GM13976 (cell line): ENCODE data around the gene ZNF521.

ENCODE experiments used
- DNase-seq: peaks from one replicate; pipeline ENCODE4 v3.0.0; 2012; ENCODE audit warnings: low spot score
- CTCF ChIP-seq: IDR thresholded peaks from 2 replicates; pipeline ENCODE4 v1.5.1; 2012; ENCODE audit warnings: borderline replicate concordance, mild to moderate bottlenecking; ENCODE audit not compliant: insufficient read depth; ENCODE audit errors: extremely low read depth, missing control alignments, control extremely low read depth
- in situ Hi-C: fragments of 300-500 bp; cut with MboI; formaldehyde crosslinking; loops from one replicate; pipeline ENCODE4 v1.12.0; 2022; ENCODE audit warnings: low sequenced_read_pairs, mixed read lengths, inconsistent platforms; ENCODE audit not compliant: unreplicated experiment

ZNF521 gene

GRCh38 chr18:25351777-25352628, at the start of gene ZNF521:
Gene ZNF521, minus strand, starts transcription at chr18:25352166. Its CDS starts 1,220 bp downstream, at chr18:25350946.
- DNase-seq = peak; percentile 78
- TF ChIP-seq CTCF = no peak
- in situ Hi-C loops = no loop called here

- no peak for TF ChIP-seq CTCF
- DNase-seq = no peak
- in situ Hi-C loops = no loop called here
Observed at GRCh38 chr18:25399554-25399953, 47.6 kb upstream of the ZNF521 start.

GRCh38 chr18:25392192-25392591, 40.2 kb upstream of the ZNF521 start:
- in situ Hi-C loops = no loop called here
- TF ChIP-seq CTCF = no peak
- no peak for DNase-seq

- DNase-seq = no peak
- no peak for TF ChIP-seq CTCF
- in situ Hi-C loops = no loop called here
Observed at GRCh38 chr18:25373432-25374179, 21.6 kb upstream of the ZNF521 start.

GRCh38 chr18:25370391-25370790, 18.4 kb upstream of the ZNF521 start:
- DNase-seq = no peak
- TF ChIP-seq CTCF = no peak
- in situ Hi-C loops = no loop called here

GRCh38 chr18:25365242-25365641, 13.3 kb upstream of the ZNF521 start:
- in situ Hi-C loops = no loop called here
- no peak for TF ChIP-seq CTCF
- no peak for DNase-seq
